RKO (cell line): ENCODE measurements around the gene HOXA1.

ENCODE experiments used
- DNase-seq: peaks from one replicate; pipeline ENCODE4 v3.0.0-alpha.2; 2016; ENCODE audit warnings: low spot score

HOXA1 gene

GRCh38 chr7:27095897-27096767 is at the start of gene HOXA1:
Gene HOXA1, minus strand, starts transcription at chr7:27096000. Its CDS starts 88 bp downstream, at chr7:27095912.
- peak; percentile 96 for DNase-seq

GRCh38 chr7:27145165-27145913 is 49.5 kb upstream of the HOXA1 start:
- no peak for DNase-seq

GRCh38 chr7:27144781-27145164 is 49.0 kb upstream of the HOXA1 start:
- no peak for DNase-seq

- no peak for DNase-seq
Measured at GRCh38 chr7:27143950-27144780, 48.4 kb upstream of the HOXA1 start.

GRCh38 chr7:27143023-27143949 is 47.5 kb upstream of the HOXA1 start, which contains the start of gene HOXA5:
Gene HOXA5, minus strand, starts transcription at chr7:27143681. Its CDS starts 74 bp downstream, at chr7:27143607.
- peak; percentile 99 for DNase-seq

GRCh38 chr7:27142580-27143022 is 46.8 kb upstream of the HOXA1 start:
- peak; percentile 34 for DNase-seq

GRCh38 chr7:27141923-27142579 is 46.3 kb upstream of the HOXA1 start:
- DNase-seq, result peak; percentile 87

- peak; percentile 32 for DNase-seq
Measured at GRCh38 chr7:27141137-27141922, 45.5 kb upstream of the HOXA1 start.

GRCh38 chr7:27140126-27140857 is 44.5 kb upstream of the HOXA1 start:
- DNase-seq, result no peak

GRCh38 chr7:27139334-27140125 is 43.7 kb upstream of the HOXA1 start:
- no peak for DNase-seq

GRCh38 chr7:27138985-27139333 is 43.2 kb upstream of the HOXA1 start:
- no peak for DNase-seq

- DNase-seq, result no peak
Measured at GRCh38 chr7:27138472-27138871, 42.7 kb upstream of the HOXA1 start.

- DNase-seq, result no peak
Measured at GRCh38 chr7:27137640-27138315, 42.0 kb upstream of the HOXA1 start.

GRCh38 chr7:27134392-27134791 is 38.6 kb upstream of the HOXA1 start:
- peak; percentile 48 for DNase-seq

- no peak for DNase-seq
Measured at GRCh38 chr7:27133409-27134231, 37.8 kb upstream of the HOXA1 start.

GRCh38 chr7:27132978-27133377 is 37.2 kb upstream of the HOXA1 start:
- no peak for DNase-seq

- DNase-seq, result no peak
Measured at GRCh38 chr7:27132214-27132613, 36.4 kb upstream of the HOXA1 start.
